Measurements from ENCODE around the gene REM2.
"Not testable (repeated sequence)": the region's sequence is repeated elsewhere in the genome, so short reads cannot be mapped to it uniquely, and the experiment has no call there.

Gene REM2

DNA sequence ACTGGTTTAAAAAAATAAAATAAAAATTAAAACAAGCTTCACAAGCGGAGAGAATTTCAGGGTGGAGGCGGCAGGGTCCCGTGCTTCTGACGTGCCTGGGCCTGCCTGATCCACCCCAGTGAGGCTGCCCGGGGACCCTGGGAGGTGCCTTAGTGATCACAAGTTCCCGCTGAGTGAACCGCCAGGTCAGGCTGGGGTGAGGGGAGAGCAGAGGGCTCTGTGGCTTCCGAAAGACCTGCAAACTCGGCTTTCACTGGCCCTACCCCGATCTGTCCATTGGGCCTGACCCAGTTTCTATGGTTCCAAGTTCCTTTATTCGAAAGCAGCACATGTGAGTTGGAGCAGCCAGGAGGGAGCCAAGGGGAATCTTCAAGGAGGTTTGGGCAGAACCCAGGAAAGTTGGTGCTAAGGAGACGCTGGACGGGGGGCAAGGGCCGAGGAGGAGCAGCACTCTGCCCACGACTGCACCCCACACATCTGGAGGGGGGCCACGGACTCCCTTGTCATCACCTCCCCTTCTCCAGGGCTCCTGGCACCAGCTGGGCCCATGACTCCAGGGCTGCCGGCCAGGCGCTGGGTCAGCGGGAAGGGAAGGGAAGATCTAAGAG lies 33.7 kb upstream of the REM2 start:
- DNase-seq = no peak

GRCh38 chr14:22850944-22851764 lies 31.9 kb upstream of the REM2 start:
- no peak for DNase-seq

DNA sequence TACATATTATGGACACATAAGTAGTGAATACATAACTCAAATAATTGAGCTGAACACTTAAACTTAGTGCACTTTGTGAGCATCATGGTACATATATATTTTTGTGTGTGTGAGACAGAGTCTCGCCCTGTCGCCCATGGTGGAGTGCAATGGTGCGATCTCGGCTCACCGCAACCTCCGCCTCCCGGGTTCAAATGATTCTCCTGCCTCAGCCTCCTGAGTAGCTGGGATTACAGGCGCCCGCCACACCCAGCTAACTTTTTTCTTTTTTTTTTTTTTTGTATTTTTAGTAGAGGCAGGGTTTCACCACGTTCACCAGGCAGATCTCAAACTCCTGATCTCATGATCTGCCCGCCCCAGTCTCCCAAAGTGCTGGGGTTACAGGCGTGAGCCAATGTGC lies 30.8 kb upstream of the REM2 start:
- not testable (repeated sequence) for DNase-seq

DNA sequence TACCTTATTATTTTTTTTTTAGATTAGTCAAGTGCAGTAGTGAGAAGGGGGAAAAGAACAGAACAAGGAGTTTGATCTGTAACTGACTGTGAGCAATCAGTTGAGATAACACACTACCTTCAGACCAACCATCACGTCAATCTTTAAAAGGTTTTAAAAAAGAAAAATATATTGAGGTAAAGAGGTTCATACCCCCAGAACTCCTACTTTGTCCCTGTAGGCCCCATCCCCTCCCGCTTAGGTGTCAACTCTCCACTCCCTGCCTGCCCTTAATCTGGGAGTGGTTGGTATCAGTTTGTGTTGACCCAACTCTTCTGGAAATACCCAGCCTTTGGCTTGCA lies 30.5 kb upstream of the REM2 start:
- no peak for DNase-seq

DNA sequence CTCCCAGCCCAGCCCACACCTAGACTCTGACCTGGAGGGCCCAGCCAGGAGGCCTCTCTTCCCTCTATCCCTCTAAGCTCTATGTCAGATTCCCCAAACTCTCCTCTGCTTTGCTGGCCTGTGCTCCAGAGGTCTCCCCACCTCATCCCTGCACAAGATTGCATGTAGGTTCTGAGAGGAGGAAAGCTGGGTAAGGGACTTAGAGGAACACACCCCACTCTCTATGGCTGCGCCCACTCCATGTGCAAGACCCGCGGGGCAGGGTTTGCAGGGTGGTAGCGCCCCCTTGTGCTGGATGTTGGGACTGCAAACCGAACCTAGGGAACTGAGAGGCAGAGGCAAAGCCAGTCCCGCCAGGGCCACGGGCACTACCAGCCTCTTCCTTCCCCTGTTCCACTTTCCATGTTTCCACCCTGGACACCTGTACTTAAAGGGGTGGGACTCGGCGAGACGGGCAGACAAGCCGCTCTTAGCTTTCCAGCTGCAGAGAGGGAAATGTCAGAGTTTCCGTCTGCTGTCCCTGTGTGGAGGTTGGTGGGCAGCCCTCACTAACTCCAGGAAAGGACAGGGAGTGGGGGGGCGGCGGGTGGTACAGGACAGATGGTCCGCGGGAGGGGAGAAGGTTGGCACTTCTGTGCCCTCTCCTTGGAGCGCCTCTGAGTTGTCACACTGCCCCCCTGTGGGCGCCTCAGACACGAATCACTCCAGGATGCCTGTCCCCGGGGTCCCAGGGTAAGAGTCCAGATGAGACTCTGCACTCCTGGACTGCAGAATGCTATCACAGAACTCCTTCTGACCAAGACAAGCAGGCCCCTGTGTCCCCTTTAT lies 29.9 kb upstream of the REM2 start:
- peak; percentile 39 for DNase-seq

DNA sequence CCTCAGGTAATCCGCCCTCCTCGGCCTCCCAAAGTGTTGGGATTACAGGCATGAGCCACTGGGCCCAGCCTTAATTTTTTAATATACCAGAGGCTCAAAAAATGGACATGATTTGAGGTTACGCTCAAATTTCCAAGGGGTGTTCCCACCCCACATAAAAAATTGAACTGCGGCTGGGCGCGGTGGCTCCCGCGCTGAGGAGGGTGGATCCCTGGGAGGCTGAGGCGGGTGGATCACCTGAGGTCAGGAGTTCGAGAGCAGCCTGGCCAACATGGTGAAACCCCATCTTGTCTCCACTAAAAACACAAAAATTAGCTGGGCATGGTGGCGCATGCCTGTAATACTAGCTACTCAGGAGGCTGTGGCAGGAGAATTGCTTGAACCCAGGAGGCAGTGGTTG lies 28.7 kb upstream of the REM2 start:
- DNase-seq = not testable (repeated sequence)

DNA sequence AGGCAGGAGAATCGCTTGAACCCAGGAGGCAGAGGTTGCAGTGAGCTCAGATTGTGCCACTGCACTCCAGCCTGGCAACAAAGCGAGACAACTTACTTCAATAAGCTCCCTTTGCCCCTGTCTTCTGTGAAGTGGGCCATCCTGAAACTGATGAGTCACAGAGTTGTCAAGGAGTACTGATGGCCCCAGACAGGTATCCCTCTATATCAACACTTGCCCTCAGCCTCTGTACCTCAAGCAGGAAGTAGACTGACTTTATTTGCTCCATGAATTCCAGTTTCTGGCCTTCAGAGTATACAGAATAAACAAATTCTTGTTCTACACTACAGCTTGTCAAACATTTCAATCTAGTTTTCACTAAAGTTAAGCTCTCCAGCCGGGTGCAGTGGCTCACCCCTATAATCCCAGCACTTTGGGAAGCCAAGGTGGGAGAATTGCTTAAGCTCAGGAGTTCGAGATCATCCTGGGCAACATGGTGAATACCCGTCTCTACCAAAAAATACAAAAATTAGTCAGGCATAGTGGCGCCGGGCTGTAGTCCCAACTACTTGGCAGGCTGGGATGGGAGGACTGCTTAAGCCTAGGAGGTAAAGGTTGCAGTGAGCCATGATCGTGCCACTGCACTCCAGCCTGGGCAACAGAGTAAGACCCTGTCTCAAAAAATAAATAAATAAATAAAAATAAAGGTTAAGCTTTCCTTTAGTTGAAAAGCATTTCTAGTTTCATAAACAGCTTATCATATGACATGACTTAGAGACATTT lies 27.9 kb upstream of the REM2 start:
- DNase-seq = no peak

DNA sequence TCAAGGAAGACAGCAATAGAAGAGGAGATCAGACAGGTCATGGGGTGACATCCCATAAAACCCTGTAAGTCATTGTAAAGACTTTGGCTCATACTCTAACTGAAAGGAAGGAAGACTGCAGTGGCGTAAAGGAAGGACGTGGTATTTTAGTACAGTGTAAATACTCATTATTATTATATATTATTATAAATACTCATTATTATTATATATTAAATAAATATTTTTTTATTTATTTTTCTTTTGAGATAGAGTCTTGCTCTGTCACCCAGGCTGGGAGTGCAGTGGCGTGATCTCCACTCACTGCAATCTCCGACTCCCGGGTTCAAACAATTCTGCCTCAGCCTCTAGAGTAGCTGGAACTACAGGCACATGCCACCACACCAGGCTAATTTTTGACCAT lies 26.6 kb upstream of the REM2 start:
- DNase-seq = no peak

GRCh38 chr14:22860377-22860776 lies 22.6 kb upstream of the REM2 start:
- not testable (repeated sequence) for DNase-seq

GRCh38 chr14:22861651-22862050 lies 21.4 kb upstream of the REM2 start:
- DNase-seq = no peak

DNA sequence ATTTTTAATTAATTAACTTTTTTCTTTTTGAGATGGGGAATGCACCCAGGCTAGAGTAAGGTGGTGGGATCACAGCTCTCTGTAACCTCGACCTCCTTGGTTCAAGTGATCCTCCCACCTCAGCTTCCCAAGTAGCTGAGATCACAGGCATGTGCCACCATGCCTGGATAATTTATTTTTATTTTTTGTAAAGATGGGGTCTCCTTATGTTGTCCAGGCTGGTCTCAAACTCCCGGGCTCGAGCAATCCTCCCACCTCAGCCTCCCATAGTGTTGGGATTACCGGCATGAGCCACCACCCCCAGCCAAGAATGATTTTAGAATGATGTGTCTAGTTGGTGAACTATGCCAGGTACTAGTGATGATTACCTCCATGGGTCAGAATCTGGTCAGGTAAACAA lies 18.0 kb upstream of the REM2 start:
- no peak for DNase-seq

DNA sequence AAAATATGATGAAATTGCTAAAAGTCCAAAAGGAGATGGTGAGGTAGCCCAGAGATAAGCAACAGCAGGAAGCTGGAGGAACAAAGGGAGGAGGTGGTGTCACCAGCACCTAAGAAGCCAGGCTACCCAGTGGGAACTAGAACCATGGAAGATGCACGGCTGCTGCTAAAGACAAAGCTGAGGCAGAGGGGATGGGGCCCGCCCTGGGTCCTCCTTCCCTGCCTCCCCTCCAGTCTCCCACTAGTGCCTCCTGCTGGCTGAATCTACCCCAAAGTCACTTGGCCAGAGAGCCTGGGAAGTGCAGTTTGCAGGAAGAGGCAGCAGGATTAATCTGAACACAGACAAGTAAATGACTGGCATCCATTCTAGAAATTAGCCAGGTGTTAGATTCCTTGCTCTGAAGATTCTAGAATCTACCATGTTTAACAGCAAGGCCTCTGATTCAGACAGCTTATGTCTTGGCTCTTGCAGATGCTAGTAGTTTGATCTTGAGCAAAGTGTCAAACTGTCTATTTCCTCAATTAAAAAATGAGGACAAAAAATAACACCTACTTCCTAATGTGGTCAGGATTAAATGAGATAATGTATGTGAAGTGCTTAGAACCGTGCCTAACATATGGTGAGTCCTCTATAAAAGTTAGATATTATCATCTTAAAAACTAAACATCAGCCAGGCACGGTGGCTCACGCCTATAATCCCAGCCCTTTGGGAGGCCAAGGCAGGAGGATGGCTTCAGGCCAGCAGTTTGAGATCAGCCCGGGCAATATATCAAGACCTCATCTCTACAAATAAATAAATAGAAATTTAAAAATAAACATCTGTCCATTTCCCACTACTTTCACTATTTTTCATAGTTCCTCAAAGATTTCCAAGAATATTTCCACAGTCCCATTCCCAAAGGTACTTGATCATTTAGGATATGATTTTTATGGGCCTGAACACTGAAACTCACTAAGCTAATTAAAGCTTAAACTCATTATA lies 17.3 kb upstream of the REM2 start:
- no peak for DNase-seq

- no peak for DNase-seq
Measured at GRCh38 chr14:22866874-22867273, 16.1 kb upstream of the REM2 start.

- no peak for DNase-seq
Measured at GRCh38 chr14:22870811-22871223, 12.2 kb upstream of the REM2 start.

DNA sequence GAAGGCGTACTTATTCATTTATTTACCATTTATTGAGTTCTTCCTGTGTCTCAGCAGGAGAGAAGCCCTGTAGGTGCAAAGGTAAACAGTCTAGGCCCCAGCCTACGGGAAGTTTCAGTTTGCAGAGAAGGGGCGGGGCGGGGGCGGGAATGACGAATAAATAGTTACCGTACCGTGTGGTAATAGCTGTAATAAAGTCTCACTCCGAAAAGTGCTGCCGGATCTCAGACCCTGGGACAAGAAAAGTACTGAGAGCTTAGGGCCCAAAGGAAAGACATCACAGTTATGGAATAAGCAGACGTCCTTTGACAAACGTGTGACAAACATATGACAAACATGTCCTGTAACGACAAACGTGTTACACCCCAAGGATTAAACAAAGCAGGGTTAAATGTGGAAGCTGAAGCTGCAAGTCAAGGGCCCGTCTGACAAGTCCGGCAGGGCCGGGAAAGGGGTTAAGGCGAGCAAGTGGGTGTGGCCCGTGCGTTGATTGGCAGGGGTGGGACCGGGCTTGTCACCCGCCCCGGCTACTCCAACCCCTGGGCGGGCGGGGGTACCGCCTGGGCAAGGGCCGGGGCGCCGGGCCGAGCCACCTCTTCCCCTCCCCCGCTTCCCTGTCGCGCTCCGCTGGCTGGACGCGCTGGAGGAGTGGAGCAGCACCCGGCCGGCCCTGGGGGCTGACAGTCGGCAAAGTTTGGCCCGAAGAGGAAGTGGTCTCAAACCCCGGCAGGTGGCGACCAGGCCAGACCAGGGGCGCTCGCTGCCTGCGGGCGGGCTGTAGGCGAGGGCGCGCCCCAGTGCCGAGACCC lies 11.6 kb upstream of the REM2 start, which contains the start of gene LRP10:
LRP10 (plus strand) TSS at position 517 of the 809 bp plus-strand sequence. CDS start 564 bp downstream, outside the sequence.
- DNase-seq = peak; percentile 84

DNA sequence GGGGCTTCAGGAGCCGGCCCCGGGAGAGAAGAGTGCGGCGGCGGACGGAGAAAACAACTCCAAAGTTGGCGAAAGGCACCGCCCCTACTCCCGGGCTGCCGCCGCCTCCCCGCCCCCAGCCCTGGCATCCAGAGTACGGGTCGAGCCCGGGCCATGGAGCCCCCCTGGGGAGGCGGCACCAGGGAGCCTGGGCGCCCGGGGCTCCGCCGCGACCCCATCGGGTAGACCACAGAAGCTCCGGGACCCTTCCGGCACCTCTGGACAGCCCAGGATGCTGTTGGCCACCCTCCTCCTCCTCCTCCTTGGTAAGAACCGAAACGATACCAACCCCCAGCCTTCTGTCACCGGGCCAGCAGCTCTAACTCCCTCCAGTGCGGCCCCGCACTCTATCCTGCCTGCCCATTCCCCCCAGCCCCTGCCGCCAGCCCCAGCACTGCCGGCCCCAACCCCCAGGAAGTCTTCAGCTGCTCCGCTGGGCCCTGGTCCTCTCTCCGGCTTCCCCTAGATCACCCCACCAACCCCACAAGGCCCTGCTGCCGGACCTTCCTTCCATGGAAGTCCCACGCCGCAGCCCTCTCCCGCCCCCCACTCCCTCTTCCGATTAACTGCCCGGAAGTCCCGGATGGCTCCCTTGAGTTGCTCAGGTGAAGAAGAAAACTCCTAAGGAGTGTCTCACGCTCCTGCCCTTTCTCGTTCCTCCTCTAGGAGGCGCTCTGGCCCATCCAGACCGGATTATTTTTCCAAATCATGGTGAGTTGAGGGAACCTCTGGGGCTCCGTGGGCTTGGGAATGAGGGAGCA lies 10.8 kb upstream of the REM2 start:
- DNase-seq = peak; percentile 81

GRCh38 chr14:22872833-22873520 lies 10.0 kb upstream of the REM2 start:
- DNase-seq = no peak

- DNase-seq = no peak
Measured at GRCh38 chr14:22875003-22875747, 7.8 kb upstream of the REM2 start.
